ENCODE data around the gene CHRM4.
"Not testable (repeated sequence)": the region's sequence is repeated elsewhere in the genome, so short reads cannot be mapped to it uniquely, and the experiment has no call there.

CHRM4 gene

GRCh38 chr11:46381819-46382645, 9.5 kb downstream of the CHRM4 start:
- no peak for FAIRE-seq

DNA sequence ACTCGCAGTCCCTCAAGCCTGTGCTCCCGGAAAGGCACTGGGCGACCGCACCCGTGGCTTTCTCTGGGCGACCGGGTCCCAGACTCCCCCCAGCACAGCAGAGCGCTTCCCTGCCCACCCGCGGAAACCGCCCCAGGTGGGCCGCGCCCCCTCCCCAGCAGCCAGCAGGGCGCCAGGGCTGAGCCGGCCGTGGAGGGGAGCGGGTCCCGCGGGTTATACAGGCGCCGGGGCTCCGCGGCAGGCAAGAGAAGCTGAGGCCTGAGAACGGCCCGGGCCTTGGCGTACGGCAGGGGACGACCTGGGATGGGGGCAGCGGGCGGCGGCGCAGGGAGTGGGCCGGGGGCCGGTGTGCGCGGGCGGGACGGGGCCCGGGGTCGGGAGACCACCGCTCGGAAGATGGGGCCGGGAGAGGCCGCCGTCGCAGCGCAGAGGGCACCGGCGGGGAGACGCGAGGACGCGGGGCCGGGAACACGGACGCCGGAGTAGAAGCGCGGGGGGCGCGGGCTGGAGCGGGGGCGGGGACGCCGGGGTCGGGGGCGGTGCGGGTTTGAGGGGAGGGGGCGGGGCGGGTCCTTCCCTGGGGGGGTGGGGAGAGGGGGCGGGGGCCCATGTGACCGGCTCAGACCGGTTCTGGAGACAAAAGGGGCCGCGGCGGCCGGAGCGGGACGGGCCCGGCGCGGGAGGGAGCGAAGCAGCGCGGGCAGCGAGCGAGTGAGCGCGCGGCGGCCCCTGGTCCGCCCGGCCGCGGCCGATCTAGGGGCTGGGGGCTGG, 10.3 kb downstream of the CHRM4 start, which contains the start of gene MDK:
TSS of gene MDK (plus strand) at position 622 of the 771 bp plus-strand sequence. CDS start 389 bp downstream, outside the sequence.
- FAIRE-seq: no peak

DNA sequence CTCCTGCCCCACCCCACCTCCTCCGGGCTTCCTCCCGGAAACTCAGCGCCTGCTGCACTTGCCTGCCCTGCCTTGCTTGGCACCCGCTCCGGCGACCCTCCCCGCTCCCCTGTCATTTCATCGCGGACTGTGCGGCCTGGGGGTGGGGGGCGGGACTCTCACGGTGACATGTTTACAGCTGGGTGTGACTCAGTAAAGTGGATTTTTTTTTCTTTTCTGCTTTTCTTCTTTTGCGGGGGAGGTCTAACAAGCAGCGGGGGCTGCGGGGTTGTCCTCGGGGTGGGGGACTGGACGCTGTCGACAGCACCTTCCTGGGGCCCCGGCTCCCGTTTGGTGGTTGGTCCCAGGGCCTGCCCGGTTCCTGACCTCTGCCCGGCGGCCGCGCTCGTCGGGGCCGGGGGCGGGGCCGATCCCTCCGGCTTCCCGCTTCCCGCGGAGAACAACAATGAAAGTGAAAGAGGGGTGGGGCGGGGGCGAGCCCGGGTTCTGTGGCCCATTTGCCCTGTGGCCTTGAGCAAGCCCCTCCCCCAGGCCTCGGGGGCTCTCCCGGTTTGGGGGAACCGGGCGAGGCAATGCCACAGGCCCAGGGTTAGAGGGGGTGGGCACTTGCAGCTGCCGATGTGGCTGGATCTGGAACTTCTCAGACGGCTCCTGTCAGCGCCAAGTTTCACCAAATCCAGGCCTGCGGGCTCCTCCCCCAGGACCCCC, 11.1 kb downstream of the CHRM4 start:
- no peak for FAIRE-seq

DNA sequence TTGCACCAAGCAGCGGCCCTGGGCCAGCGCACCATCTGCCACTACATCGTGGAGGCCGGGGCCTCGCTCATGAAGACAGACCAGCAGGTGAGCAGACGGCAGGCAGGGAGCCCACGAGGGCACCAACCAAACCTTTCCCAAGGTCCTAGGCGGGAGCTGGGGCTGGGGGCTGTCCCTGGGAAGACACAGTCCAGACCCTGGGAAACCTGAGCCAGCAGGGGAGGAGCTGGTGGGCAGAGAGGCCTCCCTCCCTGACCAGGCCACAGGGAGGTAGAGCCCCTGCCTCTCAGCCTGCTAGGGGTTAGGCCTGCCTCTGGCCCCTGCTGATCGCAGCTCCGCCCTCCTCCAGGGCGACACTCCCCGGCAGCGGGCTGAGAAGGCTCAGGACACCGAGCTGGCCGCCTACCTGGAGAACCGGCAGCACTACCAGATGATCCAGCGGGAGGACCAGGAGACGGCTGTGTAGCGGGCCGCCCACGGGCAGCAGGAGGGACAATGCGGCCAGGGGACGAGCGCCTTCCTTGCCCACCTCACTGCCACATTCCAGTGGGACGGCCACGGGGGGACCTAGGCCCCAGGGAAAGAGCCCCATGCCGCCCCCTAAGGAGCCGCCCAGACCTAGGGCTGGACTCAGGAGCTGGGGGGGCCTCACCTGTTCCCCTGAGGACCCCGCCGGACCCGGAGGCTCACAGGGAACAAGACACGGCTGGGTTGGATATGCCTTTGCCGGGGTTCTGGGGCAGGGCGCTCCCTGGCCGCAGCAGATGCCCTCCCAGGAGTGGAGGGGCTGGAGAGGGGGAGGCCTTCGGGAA, 11.9 kb downstream of the CHRM4 start:
- FAIRE-seq: not testable (repeated sequence)

GRCh38 chr11:46378811-46379481, 12.6 kb downstream of the CHRM4 start:
- no peak for FAIRE-seq

GRCh38 chr11:46378296-46378695, 13.3 kb downstream of the CHRM4 start:
- FAIRE-seq: no peak

DNA sequence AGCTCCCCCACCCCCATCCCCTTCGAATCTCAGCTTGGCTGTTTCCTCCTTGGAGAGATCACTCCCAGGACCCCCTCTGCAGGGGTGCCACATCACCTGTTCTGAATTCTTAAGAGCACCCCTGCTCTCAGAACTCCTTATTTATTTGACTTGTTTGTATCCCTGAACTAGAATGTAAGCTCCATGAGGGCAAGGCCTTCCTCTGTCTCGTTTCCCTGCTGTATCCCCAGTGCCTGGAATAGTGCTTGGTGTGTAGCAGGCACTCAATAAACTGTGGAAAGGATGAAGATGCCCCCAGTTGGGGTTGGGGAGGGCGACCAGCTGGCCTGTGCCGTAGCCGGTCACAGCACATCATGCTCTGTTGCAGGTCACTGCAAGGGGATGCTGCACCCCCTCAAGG, 13.7 kb downstream of the CHRM4 start:
- no peak for FAIRE-seq

GRCh38 chr11:46377290-46377689, 14.3 kb downstream of the CHRM4 start:
- no peak for FAIRE-seq

- FAIRE-seq: no peak
Observed at GRCh38 chr11:46376258-46377050, 15.1 kb downstream of the CHRM4 start.

DNA sequence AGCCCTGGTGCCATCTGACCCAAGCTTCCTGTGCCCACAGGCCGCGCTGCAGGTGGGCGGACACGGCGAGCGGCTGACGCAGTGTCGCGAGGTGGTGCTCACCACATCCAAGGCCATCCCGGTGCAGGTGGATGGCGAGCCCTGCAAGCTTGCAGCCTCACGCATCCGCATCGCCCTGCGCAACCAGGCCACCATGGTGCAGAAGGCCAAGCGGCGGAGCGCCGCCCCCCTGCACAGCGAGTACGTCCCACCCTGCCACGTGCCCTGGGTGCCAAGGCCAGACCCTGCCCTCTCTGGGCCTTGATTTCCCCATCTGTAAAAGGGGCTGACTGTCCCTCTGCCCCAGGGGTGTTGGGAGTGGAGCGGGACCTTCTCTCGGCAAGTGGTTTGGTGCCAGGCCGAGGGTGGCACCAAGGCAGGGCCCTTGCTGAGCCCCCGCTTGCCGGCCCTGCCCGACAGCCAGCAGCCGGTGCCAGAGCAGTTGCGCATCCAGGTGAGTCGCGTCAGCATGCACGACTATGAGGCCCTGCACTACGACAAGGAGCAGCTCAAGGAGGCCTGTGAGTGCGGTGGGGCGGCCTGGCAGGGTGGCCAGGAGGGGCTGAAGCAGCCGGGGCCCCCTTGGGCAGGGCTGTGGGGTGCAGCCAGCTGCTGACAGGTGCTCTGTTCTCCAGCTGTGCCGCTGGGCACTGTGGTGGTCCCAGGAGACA, 16.0 kb downstream of the CHRM4 start:
- no peak for FAIRE-seq

GRCh38 chr11:46374815-46375214, 16.8 kb downstream of the CHRM4 start:
- no peak for FAIRE-seq

DNA sequence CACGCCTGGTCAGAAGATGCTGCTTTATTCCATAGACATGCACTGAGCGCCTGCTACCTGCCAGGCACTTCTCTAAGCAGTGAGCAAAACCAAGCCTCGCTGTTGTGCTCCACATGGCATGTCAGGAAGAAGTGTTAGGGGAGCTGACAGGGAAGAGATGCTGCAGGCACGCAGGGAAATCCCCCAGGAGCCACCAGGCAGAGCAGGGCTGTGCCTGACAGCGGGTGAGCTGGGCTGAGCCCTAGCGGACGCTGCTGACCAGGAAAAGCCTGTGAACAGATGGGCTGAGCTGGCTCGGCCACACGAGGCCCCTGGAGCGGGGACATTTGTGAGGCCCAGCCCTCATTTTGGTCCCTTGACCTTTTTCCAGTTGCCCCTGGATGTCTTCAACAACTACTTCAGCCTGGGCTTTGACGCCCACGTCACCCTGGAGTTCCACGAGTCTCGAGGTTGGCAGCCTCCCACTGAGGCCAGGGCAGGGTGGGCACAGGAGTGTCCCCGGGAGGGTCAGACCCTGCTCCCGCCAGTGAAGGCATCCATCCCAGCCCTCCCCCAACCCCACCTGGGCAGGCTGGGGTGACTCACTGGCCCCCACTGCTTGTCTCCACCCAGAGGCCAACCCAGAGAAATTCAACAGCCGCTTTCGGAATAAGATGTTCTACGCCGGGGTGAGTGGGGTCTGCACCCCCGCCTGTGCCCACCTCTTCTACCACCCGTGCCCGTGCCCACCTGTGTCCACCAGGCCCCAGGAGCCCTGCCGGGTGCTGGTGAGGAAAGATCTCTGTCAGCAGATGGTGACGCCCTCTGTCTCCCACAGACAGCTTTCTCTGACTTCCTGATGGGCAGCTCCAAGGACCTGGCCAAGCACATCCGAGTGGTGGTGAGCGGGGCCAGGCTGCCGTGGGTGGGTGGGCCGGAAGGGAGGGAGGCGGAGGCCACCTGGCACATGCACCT, 17.5 kb downstream of the CHRM4 start:
- FAIRE-seq: no peak

DNA sequence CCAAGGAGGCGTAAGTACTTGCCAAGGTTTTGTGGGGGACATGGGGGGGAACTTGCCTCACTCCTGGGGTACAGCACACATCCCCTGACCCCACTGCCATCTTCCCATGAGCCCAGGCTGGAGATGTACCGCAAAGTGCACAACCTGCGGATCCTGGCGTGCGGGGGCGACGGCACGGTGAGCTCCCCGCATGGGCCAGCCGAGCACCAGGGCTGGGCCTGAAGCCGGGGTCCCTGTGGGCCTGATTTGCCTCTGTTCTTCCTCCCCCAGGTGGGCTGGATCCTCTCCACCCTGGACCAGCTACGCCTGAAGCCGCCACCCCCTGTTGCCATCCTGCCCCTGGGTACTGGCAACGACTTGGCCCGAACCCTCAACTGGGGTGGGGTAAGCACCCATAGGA, 19.1 kb downstream of the CHRM4 start:
- FAIRE-seq: not testable (repeated sequence)

- no peak for FAIRE-seq
Observed at GRCh38 chr11:46372086-46372485, 19.5 kb downstream of the CHRM4 start.

DNA sequence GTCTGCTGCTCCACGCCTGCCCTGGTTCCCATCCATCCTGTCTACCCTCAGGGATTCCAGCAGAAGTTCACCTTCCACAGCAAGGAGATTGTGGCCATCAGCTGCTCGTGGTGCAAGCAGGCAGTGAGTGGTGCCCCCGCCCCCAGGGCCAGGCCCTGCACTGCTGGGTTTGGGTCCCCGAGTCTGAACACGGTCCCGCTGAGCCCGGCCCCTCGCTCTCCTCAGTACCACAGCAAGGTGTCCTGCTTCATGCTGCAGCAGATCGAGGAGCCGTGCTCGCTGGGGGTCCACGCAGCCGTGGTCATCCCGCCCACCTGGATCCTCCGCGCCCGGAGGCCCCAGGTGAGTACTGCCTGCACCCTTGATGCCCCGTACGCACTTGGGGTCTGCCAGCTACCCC, 20.3 kb downstream of the CHRM4 start:
- FAIRE-seq: not testable (repeated sequence)

DNA sequence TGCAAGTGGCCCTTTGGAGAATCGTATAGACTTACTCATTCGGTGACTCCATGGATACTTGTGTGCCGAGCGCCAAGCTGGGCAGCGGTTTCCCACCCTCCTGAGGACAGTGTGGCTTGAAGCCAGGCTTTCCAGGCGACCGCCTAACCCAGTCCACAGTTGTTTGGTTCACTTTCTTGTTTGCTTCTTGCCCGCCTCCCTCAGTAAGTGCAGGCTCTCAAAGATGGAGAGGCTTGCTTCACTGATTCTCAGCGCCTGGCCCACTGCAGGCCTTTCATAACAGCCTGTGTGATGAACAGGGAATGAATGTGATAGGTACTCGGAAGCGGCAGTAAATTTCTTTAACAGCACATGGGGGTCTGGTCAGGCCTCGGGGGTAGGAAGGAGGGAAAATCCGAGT, 21.3 kb downstream of the CHRM4 start:
- FAIRE-seq: no peak

- FAIRE-seq: no peak
Observed at GRCh38 chr11:46369458-46370152, 22.0 kb downstream of the CHRM4 start.

- no peak for FAIRE-seq
Observed at GRCh38 chr11:46367916-46368267, 23.7 kb downstream of the CHRM4 start.
